Testis (tissue), 2 donors: ENCODE results near the gene SDCBP2.

Source experiments
- POLR2A ChIP-seq: fragments of 450-650 bp; IDR thresholded peaks from one replicate; pipeline ENCODE4 v1.6.1; 2017; ENCODE audit warnings: antibody characterized with exemption, mild to moderate bottlenecking, moderate library complexity
- TF ChIP-seq, protein P1 (sequence below), 3 experiments: fragments of 450-650 bp in 2 of 3; fragments of 200-600 bp in 1 of 3; sonication (generic) in 1 of 3; IDR thresholded peaks; one replicate each; pipeline ENCODE4 v1.5.1; 2016 to 2019; ENCODE audit warnings: antibody characterized with exemption in 3 of 3, mild to moderate bottlenecking in 2 of 3, moderate library complexity in 1 of 3

DNA sequence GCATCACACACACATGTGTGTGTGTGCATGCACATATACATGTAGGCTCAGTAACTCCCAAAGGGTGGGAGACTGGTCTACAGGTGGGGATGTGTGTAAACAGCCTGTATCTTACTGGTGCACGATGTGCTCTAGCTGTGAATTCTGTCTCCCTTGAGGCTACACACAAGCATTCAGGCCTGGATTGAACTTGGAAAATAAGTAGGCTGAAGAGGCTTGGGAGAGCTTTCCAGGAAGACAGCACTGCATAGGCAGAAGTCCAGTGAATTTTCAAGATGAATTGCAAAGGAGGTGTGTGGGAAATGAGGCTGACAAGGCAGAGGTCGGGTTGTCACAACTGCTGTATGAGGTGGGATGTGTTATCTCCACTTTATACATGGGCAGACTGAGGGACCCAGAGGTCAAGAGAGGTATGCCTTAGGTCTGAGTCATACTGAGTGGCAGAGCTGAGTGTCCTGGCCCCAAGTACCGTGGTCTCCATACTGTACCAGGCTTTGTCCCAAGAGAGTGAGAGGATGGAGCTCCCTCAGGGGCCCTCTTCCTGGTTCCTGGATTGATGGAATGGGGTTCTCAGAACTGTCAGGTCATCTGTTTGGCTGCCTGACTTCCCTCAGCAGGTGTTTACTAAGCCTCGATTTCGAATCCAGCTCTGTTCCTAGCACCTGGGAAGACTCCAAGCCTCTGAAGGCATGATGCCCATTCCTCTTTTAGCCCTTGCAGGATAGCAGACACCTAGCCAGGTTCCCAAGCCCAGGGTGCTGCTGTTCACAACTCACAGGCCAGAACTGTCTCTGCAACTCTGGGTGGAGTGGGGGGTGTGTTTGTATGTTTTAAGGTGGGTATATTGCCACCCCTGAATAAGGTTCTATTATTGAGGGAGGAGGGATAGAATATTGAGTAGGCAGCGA lies 48.5 kb downstream of the SDCBP2 start:
- no peak for TF ChIP-seq POLR2A
- TF ChIP-seq, protein P1, sequence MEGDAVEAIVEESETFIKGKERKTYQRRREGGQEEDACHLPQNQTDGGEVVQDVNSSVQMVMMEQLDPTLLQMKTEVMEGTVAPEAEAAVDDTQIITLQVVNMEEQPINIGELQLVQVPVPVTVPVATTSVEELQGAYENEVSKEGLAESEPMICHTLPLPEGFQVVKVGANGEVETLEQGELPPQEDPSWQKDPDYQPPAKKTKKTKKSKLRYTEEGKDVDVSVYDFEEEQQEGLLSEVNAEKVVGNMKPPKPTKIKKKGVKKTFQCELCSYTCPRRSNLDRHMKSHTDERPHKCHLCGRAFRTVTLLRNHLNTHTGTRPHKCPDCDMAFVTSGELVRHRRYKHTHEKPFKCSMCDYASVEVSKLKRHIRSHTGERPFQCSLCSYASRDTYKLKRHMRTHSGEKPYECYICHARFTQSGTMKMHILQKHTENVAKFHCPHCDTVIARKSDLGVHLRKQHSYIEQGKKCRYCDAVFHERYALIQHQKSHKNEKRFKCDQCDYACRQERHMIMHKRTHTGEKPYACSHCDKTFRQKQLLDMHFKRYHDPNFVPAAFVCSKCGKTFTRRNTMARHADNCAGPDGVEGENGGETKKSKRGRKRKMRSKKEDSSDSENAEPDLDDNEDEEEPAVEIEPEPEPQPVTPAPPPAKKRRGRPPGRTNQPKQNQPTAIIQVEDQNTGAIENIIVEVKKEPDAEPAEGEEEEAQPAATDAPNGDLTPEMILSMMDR (IDR thresholded peaks at IDR 0.05) = no peak
